ENCODE measurements around the gene CCDC141.
A peak's percentile ranks its signal among the peaks of the same experiment; 100 is the strongest.
"Not testable (repeated sequence)": the region's sequence is repeated elsewhere in the genome, so short reads cannot be mapped to it uniquely, and the experiment has no call there.

Gene CCDC141

GRCh38 chr2:179036353-179036905, 13.5 kb downstream of the CCDC141 start:
- ATAC-seq, result no peak
- DNase-seq, result no peak

GRCh38 chr2:179031731-179032408, 18.1 kb downstream of the CCDC141 start:
- peak; percentile 39 for DNase-seq
- peak; percentile 97 for ATAC-seq

- ATAC-seq (no peak), DNase-seq (no peak)
Observed at GRCh38 chr2:179024445-179024844, 25.5 kb downstream of the CCDC141 start.

GRCh38 chr2:179022685-179023084, 27.3 kb downstream of the CCDC141 start:
- no peak for ATAC-seq
- no peak for DNase-seq

GRCh38 chr2:179021258-179021657, 28.7 kb downstream of the CCDC141 start:
- DNase-seq (no peak), ATAC-seq (no peak)

GRCh38 chr2:179020156-179020750, 29.7 kb downstream of the CCDC141 start:
- ATAC-seq (peak; percentile 92), DNase-seq (peak; percentile 66)

GRCh38 chr2:179019260-179019659, 30.7 kb downstream of the CCDC141 start:
- ATAC-seq, result no peak
- no peak for DNase-seq

- DNase-seq (no peak), ATAC-seq (no peak)
Observed at GRCh38 chr2:179017773-179018357, 32.1 kb downstream of the CCDC141 start.

- DNase-seq, ATAC-seq: not testable (repeated sequence)
Observed at GRCh38 chr2:179014189-179014588, 35.7 kb downstream of the CCDC141 start.

GRCh38 chr2:179005976-179006375, 44.0 kb downstream of the CCDC141 start:
- DNase-seq (no peak), ATAC-seq (no peak)

GRCh38 chr2:178999476-178999875, 50.5 kb downstream of the CCDC141 start:
- no peak for DNase-seq
- ATAC-seq, result no peak

GRCh38 chr2:178998539-178998938, 51.4 kb downstream of the CCDC141 start:
- DNase-seq (no peak), ATAC-seq (no peak)

GRCh38 chr2:178997477-178997876, 52.5 kb downstream of the CCDC141 start:
- DNase-seq, result no peak
- ATAC-seq, result no peak

GRCh38 chr2:178997067-178997466, 52.9 kb downstream of the CCDC141 start:
- peak; percentile 32 for ATAC-seq
- no peak for DNase-seq

GRCh38 chr2:178994264-178994663, 55.7 kb downstream of the CCDC141 start:
- no peak for DNase-seq
- no peak for ATAC-seq

GRCh38 chr2:178993788-178994187, 56.1 kb downstream of the CCDC141 start:
- no peak for ATAC-seq
- DNase-seq, result no peak

- not testable (repeated sequence) for DNase-seq, ATAC-seq
Observed at GRCh38 chr2:178992719-178993118, 57.2 kb downstream of the CCDC141 start.

- DNase-seq (no peak), ATAC-seq (peak; percentile 75)
Observed at GRCh38 chr2:178990533-178991241, 59.2 kb downstream of the CCDC141 start.

- DNase-seq, ATAC-seq: not testable (repeated sequence)
Observed at GRCh38 chr2:178989424-178989823, 60.5 kb downstream of the CCDC141 start.

GRCh38 chr2:178982652-178983051, 67.3 kb downstream of the CCDC141 start:
- not testable (repeated sequence) for DNase-seq, ATAC-seq

GRCh38 chr2:178980815-178981214, 69.1 kb downstream of the CCDC141 start:
- DNase-seq, result no peak
- ATAC-seq, result no peak

GRCh38 chr2:178978667-178979066, 71.3 kb downstream of the CCDC141 start:
- ATAC-seq (no peak), DNase-seq (no peak)

- ATAC-seq (no peak), DNase-seq (no peak)
Observed at GRCh38 chr2:178976351-178976750, 73.6 kb downstream of the CCDC141 start.

Data from stimulated activated naive CD8-positive, alpha-beta T cell treated with anti-CD3 and anti-CD28 coated beads, Interleukin-15, Interleukin-2, amounts not matched to agents 100 U/mL and 50 U/mL, for 24 hours (primary cell).